PC-3 (cell line): ENCODE results near the gene SLC23A2. TPM values are rescaled to one million over a fixed set of nuclear protein-coding genes. Genes with fewer than 3 reads are reported as not detected.

Experiments
- ATAC-seq: fragments of 200-7000 bp; cut with Tn5 transposase; 2 replicates; pipeline ENCODE4 v1.9.1; 2020; ENCODE audit warnings: mild to moderate bottlenecking, moderate library complexity
- BruUV-seq: library from RNA; stranded (reverse); fragments of 400-500 nt; replicated peaks from 2 replicates; lab custom pipeline; 2021; lab: Mats Ljungman, UMichigan
- CTCF ChIA-PET: fragments of 300-600 bp; sonication (Branson Sonifier 250); formaldehyde crosslinking; loops from one replicate; lab custom pipeline; 2022; ENCODE audit warnings: antibody characterized with exemption; lab: Charles Lee
- POLR2A ChIA-PET: fragments of 300-600 bp; sonication (Branson Sonifier 250); formaldehyde crosslinking; loops from one replicate; lab custom pipeline; 2022; ENCODE audit warnings: antibody characterized with exemption; ENCODE audit not compliant: unreplicated experiment; lab: Charles Lee
- DNase-seq: peaks from one replicate; pipeline ENCODE4 v3.0.0-alpha.2; 2015
- H2AFZ ChIP-seq: fragments of 300-600 bp; sonication (generic); 2 replicates; pipeline ENCODE4 v1.6.0; 2016; ENCODE audit warnings: antibody characterized with exemption, low read length
- H3F3A ChIP-seq: fragments of 300-600 bp; sonication (generic); one replicate; pipeline ENCODE4 v1.6.0; 2017; ENCODE audit warnings: antibody characterized with exemption, low read length, control low read depth, mild to moderate bottlenecking; ENCODE audit not compliant: unreplicated experiment
- H3K27ac ChIP-seq: fragments of 300-600 bp; sonication (generic); 2 replicates; pipeline ENCODE4 v1.5.1; 2016; ENCODE audit warnings: mild to moderate bottlenecking, low read length
- H3K27me3 ChIP-seq: fragments of 300-600 bp; sonication (generic); 2 replicates; pipeline ENCODE4 v1.6.1; 2016; ENCODE audit warnings: low read length, mixed read lengths
- H3K36me3 ChIP-seq: fragments of 300-600 bp; sonication (generic); 2 replicates; pipeline ENCODE4 v1.6.1; 2016; ENCODE audit warnings: low read depth, mixed run types, low read length, mixed read lengths
- H3K4me1 ChIP-seq: fragments of 300-600 bp; sonication (generic); 2 replicates; pipeline ENCODE4 v1.5.1; 2016; ENCODE audit warnings: low read length; ENCODE audit not compliant: insufficient read depth
- H3K4me2 ChIP-seq: fragments of 300-600 bp; sonication (generic); 2 replicates; pipeline ENCODE4 v1.6.0; 2016; ENCODE audit warnings: low read length
- H3K4me3 ChIP-seq: fragments of 300-600 bp; sonication (generic); 2 replicates; pipeline ENCODE4 v1.5.1; 2016; ENCODE audit warnings: mild to moderate bottlenecking, low read length, mixed read lengths
- H3K79me2 ChIP-seq: fragments of 300-600 bp; sonication (generic); 2 replicates; pipeline ENCODE4 v1.6.1; 2017; ENCODE audit warnings: low read length, mixed read lengths
- H3K9ac ChIP-seq: fragments of 300-600 bp; sonication (generic); 2 replicates; pipeline ENCODE4 v1.6.0; 2016; ENCODE audit warnings: mild to moderate bottlenecking, low read length
- H3K9me2 ChIP-seq: fragments of 300-600 bp; sonication (generic); replicated peaks from 2 replicates; pipeline ENCODE4 v1.6.1; 2016; ENCODE audit warnings: mixed run types, low read length, mixed read lengths
- H3K9me3 ChIP-seq: fragments of 300-600 bp; sonication (generic); 2 replicates; pipeline ENCODE4 v1.6.1; 2016; ENCODE audit warnings: low read length, mixed read lengths
- H4K20me1 ChIP-seq: fragments of 300-600 bp; sonication (generic); 2 replicates; pipeline ENCODE4 v1.6.1; 2016; ENCODE audit warnings: low read length, mixed read lengths
- CTCF ChIP-seq: fragments of 300-600 bp; sonication (generic); conservative IDR thresholded peaks from 2 replicates; pipeline ENCODE4 v1.5.1; 2017; ENCODE audit warnings: antibody characterized with exemption, low read depth, mild to moderate bottlenecking, low read length
- EZH2 ChIP-seq: fragments of 300-600 bp; sonication (generic); IDR thresholded peaks from one replicate; pipeline ENCODE4 v1.6.1; 2017; ENCODE audit warnings: antibody characterized with exemption, mild to moderate bottlenecking, low read length; ENCODE audit not compliant: unreplicated experiment
- EZH2phosphoT487 ChIP-seq: fragments of 300-600 bp; sonication (generic); IDR thresholded peaks from 2 replicates; pipeline ENCODE4 v1.6.1; 2018; ENCODE audit warnings: mild to moderate bottlenecking, antibody characterized with exemption, low read length, borderline replicate concordance
- intact Hi-C: fragments of 100-400 bp; cut with micrococcal nuclease; formaldehyde crosslinking; loops from 2 replicates; pipeline ENCODE4 v1.9.0; 2023
- total RNA-seq: library from RNA; depleted of rRNA; stranded (reverse); fragments of >200 nt; gene quantifications from 2 replicates; pipeline ENCODE4 v1.2.3, GENCODE V29; 2014

Gene SLC23A2
- total RNA-seq, 1 experiment from 2014 or later = 18.3 TPM

- no peak for DNase-seq
- Histone ChIP-seq H4K20me1 (no peaks in the 10 kb centered on the region), H3K79me2 (no peaks in the 10 kb centered on the region), H3K9ac (no peak overlapping the region), H3K4me1 (no peaks in the 10 kb centered on the region), H3K27me3 (no peaks in the 10 kb centered on the region), H3K4me2 (no peak overlapping the region), H2AFZ (no peak overlapping the region), H3F3A (no peaks in the 10 kb centered on the region), H3K27ac (no peak overlapping the region), H3K9me3 (no peaks in the 10 kb centered on the region), H3K4me3 (no peak overlapping the region), H3K9me2 (no peaks in the 10 kb centered on the region), H3K36me3 (no peaks in the 10 kb centered on the region)
- ChIA-PET POLR2A (no interaction called here), CTCF (no interaction called here)
- no TSS peak for BruUV-seq
- intact Hi-C loops = no loop called here
- ATAC-seq = no peak
- TF ChIP-seq EZH2 (no peak), CTCF (no peak), EZH2phosphoT487 (no peak)
These were observed 39.0 kb upstream of the SLC23A2 start for GRCh38 chr20:5040345-5040744.

- intact Hi-C loops = no loop called here
- no peaks in the 10 kb centered on the region for H3K9me2 ChIP-seq
- H2AFZ ChIP-seq = no peak overlapping the region
- no peak for DNase-seq
- H3F3A ChIP-seq = no peaks in the 10 kb centered on the region
- ChIA-PET CTCF (no interaction called here), POLR2A (no interaction called here)
- H3K27me3 ChIP-seq = no peaks in the 10 kb centered on the region
- no peaks in the 10 kb centered on the region for H3K9me3 ChIP-seq
- no peaks in the 10 kb centered on the region for H3K4me1 ChIP-seq
- H3K27ac ChIP-seq = no peak overlapping the region
- no TSS peak for BruUV-seq
- H4K20me1 ChIP-seq = no peaks in the 10 kb centered on the region
- no peak for TF ChIP-seq EZH2
- TF ChIP-seq EZH2phosphoT487 = no peak
- TF ChIP-seq CTCF = no peak
- no peak overlapping the region for H3K4me3 ChIP-seq
- no peaks in the 10 kb centered on the region for H3K36me3 ChIP-seq
- H3K9ac ChIP-seq = no peak overlapping the region
- no peak for ATAC-seq
- no peak overlapping the region for H3K4me2 ChIP-seq
- H3K79me2 ChIP-seq = no peaks in the 10 kb centered on the region
These were observed 38.6 kb upstream of the SLC23A2 start for GRCh38 chr20:5039889-5040288.

GRCh38 chr20:5039255-5039657 lies 37.9 kb upstream of the SLC23A2 start:
- TF ChIP-seq EZH2 (no peak), CTCF (no peak), EZH2phosphoT487 (no peak)
- no peak overlapping the region for H2AFZ ChIP-seq
- ChIA-PET POLR2A (no interaction called here), CTCF (no interaction called here)
- H3K9me3 ChIP-seq = no peaks in the 10 kb centered on the region
- H3K79me2 ChIP-seq = no peaks in the 10 kb centered on the region
- H3K4me1 ChIP-seq = no peaks in the 10 kb centered on the region
- no peak overlapping the region for H3K27ac ChIP-seq
- DNase-seq (no peak), ATAC-seq (no peak)
- no peak overlapping the region for H3K9ac ChIP-seq
- no peak overlapping the region for H3K4me2 ChIP-seq
- H4K20me1 ChIP-seq = no peaks in the 10 kb centered on the region
- no peaks in the 10 kb centered on the region for H3K9me2 ChIP-seq
- H3K36me3 ChIP-seq = no peaks in the 10 kb centered on the region
- no peaks in the 10 kb centered on the region for H3F3A ChIP-seq
- no peak overlapping the region for H3K4me3 ChIP-seq
- no TSS peak for BruUV-seq
- H3K27me3 ChIP-seq = no peaks in the 10 kb centered on the region
- intact Hi-C loops = no loop called here
